NCI-H2081 (cell line): Measurements from ENCODE around the gene CTSZ.
"Not testable (repeated sequence)": the region's sequence is repeated elsewhere in the genome, so short reads cannot be mapped to it uniquely, and the experiment has no call there.

Experiments
- DNase-seq, 2 experiments: peaks; one replicate each; lab custom pipeline; 2025; lab: John Stamatoyannopoulos, UW

The CTSZ gene

DNA sequence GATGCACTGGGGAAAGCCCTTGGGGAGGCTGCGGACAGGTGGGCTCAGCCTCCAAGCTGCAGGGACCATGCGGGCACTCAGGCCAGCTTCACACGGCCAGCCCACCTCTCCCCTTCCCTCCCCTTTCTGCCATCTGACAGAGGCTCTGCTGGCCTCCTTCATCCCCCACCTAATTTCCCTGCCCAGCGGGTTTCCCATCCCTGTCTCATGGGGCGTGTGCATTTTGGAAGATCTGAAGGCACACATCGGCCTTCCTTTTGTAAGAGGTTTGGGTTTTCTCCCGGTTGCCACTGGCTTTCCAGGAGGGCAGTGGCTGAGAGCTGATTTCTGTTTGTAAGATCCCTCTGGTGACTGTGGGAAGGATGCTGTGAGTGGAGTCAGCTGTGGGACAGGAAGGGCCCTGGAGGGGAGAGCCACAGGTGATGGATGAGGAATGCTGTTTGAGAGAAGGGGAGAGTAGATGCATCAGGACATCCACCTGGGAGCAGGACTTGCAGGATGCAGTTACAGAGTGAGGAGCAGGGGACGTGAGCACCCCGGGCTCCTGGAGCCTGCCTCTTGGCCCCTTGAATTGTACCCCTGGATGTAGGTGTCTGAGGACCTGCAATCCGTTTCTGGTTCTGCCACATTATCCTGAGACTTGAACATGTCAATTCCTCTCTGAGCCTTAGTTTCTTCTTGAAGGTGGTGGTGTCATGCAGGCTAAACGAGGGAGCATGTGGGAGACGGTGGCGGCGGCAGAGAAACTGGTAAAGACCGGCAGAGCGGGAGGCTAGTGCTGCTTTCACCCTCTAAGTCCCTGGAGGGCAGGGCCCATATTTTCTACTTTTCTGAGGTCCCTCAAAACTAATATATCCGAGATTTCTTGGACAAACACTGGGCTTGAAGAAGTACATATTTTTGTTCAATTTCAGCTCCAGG, 6.2 kb upstream of the CTSZ start:
- no peak for DNase-seq

DNA sequence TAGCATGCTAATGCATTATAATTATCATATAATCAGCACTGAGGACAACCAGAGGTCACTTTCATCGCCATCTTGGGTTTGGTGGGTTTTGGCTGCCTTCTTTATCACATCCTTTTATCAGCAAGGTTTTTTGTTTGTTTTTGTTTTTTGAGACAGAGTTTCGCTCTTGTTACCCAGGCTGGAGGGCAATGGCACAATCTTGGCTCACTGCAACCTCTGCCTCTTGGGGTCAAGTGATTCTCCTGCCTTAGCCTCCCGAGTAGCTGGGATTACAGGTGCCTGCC, 4.8 kb upstream of the CTSZ start:
- DNase-seq = not testable (repeated sequence)

DNA sequence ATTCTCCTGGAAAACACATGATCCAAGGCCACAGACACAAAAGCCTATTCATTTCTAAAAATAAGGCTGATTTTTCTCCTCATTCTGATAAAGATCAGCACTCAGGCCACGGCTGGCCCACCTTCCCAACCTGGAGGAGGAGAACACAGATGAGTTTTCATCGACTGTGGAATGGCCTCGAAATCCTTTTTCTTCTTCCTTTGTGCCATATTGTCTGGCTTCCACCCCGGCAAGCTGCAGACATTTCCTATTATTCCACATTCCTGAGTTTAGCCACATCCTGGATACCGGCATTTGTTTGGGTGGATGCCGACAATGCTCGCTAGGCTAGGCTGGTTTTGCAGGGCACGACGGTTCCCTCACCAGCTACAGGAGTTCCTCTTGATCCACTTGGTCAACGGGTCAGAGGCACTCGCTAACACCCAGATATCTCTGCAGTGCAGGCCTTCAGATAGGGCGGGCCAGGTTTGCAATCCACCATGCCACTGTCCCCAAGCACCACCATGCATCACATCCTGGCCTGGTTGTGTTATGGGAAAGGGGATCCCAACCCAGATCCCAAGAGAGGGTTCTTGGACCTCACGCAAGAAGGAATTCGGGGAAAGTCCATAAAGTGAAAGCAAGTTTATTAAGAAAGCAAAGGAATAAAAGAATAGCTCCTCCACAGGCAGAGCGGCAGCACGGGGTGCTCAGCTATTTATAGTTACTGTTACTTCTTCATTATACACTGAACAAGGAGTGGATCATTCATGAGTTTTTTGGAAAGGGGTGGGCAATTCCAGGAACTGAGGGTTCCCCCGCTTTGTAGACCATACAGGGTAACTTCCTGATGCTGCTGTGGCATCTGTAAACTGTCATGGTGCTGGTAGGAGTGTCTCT, 4.2 kb upstream of the CTSZ start:
- no peak for DNase-seq

DNA sequence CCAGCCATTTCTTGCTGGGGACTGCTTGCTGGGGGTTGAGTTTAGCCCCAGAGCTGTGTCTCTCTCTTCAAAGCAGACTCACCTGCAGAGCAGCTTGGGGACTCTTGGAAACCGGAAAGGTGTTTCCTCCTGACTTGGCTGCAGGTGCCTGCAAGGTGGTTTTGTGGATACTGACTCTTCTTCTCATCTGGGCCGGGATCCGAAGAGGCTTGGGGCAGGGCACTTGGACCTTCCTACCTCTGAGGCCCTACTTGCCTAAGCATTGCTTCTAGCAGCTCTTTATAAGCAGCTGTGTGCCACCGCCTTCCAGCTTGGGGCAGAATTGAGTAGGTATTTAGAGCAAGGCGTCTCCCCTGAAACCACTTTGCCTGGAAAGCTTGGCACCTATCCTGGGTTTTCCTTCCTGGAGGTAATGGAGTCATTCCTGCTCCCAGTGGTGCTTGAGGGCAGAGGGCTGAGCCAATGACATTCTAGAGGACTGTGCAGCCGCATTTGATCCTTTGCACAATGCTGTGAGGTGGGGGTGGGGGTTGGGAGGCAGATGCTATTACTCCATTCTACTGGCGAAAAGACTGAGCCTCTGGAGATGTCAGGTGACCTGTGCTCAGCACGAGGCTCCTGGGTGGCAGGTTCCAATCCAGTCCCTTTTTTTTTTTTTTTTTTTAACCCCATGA, 3.4 kb upstream of the CTSZ start:
- no peak for DNase-seq

DNA sequence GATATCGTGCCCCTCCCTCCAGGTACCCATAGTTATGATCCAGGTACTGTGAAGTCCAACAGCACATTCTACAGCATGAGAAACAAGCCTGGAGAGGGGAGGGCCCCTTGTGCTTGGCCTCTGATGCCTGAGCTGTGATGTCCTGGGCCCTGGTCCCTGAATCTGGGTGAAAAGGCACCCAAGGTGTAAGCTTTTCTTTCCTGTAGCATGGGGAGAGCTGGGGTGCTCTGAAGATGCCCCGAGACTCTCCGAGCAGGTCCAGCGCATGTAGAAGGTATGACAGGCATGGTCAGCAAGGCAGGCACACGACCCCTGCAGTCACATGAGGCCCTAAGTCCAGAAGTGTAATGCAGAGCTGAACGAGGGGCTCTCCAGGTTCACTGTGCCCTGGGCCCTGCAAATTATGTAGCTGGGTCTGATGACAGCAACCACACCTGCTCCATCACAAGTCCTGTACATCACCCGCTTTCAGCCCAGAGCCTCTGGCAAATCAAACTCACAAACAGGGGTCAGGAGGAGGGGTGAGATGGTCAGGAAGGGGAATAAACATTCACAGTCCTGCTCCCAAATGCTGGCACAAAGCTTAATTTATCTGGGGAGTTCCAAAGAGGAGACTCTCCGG, 1.8 kb upstream of the CTSZ start:
- no peak for DNase-seq

DNA sequence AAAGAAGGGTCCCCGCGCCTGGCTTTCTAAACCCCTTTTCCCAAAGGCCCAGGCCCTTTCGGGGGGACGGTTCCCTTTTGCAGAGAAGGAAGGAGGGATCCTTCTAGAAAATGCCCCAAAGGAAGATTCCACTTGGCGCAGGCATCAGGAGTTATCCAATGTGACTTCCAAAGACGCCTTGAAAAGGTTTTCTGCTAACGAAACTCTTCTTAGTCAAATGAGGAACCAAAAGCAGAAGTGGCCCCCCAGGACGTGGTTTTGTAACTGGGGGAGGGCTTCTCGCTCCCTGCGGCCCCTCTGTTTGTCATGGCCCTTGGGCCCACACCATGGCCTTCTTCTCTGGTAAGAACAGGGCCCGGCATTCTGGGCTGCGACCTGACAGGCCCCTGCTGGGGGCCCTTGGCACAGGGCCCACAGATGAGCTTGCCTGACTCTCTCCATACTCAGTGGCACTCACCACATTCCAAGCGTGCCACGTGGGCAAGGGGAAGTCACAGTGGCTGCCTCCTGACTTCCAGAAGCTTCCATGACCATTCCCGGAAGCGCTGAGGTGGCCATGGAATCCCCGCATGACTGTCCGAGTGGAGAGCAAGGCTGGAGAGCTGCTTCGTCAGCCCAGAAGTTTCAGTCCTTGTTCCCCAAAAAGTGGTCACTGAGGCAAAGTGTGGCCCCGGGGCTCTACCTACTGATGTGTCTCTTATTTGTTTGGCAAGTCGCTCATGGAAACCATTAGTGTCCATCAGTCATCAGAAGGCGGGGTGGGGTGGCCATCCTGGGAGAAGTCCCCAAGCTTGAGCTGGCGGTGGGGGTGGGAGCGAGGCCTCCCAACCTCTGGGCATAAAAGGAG, 834 bp upstream of the CTSZ start:
- no peak for DNase-seq

DNA sequence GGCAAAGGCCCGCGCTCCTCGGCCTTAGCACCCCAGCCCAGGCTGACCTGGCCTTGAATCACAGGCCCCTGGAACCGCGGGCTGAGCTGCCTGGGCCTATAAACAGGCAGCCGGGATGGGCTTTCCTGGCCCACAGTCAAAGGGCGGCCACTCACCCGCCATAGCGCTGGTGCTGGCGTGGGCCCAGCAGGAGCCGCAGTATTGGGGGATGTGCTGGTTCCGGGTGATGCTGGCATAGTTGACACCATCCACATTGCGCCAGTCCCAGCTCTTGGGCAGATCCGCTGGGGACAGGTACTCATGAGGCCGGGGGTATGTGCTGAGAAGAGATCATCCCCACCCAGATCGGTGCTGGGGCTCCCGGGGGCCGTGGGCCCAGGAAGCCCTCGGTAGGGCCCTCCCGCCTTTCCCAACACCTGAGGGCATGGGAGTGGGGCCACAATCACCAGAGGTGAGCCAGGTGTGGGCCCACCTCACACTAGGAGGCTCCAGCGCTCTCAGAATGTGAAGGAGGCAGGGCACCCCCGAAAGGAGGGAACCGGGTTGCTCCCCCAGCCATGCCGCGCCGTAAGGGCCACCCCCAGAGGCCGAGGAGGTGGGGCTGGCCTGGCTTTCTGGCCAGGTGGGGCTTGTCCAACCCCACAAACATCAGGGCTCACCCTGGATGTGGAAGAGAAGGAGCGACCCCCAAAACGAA, 739 bp downstream of the CTSZ start:
- DNase-seq = no peak

DNA sequence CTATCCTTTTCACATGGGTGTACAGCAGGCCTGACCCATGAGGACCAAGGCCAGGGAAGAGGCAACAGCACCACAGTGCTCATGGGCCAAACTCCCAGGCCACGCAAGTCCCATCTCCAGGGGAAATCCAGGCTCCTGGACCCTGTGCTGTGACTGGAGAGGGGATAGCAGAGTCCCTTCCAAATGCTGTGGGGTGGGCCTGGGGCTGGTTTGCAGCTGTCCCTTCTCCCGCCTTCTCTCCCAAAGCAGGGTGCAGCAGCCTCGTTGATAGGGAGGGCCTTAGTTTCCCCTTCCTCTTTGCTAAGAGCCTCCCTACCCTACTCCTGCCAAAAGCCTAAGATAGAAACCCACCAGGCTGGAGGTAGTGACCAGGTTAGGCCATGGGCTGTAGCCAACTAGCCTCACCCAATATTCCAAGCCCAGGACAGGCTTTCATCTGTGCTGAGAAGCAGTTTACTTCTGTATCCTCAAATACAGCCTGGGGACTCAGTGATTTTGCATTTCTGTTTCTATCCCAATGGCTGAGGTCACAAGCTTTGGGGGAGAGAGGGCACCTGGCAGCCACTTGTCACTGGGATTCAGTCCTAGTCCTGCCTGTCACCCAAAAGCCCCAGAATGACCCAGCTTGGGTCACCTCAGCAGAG, 1.4 kb downstream of the CTSZ start:
- no peak for DNase-seq

DNA sequence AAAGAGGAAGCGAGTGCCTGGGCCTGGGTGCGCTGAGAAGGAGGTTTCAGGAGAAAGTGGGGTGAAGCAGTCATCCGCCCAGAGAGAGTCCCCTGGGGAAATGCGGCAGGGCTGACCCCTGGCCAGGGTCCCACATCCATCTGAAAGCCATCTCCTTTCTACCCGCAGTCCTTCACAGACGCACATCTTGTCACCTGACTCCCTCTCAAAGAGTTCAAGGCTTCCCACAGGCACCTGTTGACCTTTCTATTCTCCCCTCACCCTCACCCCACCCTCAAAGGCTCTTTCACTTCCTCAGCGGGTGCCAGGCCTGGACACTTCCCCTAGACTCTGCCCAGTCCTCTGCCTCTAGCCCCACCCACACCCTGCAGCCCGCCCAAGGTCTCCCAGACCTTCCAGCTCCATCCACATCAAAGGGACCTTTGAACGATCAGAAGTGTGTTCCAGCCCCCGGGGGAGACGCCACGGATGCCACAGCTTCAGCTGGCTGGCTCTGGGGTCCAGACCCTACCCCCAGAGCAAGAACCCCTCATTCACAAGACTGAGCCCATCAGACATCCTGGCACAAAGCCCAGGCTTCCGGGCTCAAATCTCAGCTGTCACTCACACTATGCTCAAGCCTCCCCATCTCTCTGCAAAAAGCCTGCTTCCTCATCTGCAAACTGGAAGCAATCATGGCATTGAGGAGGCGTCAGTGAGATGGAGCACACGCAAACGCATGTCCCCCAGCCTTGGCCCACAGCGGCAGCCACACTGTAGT, 2.1 kb downstream of the CTSZ start:
- DNase-seq = no peak

DNA sequence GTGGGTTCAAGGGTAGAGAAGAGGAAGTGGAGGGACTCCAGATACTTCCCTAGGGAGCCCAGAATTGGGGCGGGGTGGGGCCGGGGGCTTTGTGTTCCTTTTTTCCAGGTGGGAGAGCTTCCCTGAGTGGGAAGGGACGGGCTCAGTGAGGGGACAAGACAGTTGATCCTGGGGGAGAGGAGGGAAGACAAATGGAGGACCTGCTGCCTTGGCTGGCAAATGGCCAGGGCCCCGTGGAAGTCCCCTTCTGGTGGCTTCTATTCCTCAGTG, 2.6 kb downstream of the CTSZ start:
- no peak for DNase-seq

DNA sequence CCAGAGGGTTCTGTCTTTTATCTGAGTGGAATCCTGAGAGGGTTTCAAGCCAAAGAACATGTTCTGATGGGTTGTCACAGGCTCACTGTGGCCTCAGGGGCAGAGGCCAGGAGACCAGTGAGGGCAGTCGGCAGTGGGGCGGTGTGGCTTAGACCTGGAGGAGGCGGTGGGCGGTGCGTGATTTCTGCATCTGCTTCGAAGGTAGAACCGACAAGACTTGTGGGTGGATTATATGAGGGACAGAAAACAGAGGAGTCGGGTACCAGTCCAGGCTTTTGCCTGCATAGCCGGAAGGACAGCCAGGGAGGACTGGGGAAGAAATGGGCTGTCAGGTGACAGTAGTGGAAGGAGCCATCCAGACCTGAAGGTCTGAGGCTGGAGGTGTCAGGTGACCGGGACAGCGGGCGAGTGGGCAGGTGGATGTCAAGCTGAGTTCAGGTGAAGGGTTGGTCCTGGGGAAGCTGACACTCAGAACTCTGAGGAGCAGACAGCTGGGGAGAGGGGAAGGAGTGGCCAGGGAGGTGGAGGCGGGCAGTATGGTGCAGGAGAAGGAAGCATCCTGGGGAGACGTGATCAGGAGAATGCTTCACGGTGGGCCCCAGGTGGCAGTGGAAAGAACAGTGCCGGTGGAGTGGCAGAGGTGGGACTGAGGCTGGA, 3.1 kb downstream of the CTSZ start:
- no peak for DNase-seq

DNA sequence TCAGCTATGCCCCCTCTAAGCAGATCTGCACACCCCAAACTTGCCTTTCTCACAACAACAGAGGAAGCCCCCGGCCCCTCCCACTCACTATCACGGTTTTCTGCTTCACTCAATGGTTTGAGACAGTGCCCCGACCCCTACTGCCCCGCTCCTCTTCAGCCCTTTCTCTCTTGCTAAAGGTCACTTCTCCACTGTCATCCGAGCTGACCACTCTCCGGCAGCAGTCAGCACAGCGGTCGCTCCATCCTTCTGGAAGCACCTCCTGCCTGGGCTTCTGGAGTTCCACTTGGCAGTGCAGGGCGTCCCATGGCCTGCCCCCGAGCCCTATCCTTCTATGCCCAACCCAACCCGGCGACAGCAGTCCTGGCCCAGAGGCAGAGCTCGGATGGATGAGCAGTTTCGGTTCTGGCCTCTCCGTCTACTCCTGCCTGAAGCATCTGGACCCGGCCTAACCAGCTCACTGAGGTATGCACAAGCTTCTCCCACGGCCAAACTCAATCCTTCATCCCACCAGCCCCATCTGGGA, 4.1 kb downstream of the CTSZ start:
- DNase-seq = no peak

DNA sequence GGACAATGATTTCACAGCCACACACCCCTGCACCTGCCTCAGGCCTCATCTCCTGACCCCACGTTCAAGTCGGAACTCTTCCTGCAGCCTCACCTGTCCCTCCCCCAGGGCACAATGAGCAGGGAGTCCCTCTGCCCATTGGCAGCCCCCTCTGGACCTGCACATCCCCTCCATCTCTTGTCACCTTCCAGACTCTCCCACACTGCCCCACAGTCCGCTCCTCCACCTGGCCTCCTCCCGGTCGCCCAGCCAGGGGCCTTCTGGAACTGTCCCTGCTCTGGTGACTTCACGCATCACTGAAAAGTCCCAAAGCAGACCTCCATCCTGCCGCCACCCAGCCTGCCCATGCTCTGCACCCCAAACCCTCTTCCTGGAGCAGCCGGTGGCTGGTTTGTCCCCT, 4.7 kb downstream of the CTSZ start:
- DNase-seq = no peak

DNA sequence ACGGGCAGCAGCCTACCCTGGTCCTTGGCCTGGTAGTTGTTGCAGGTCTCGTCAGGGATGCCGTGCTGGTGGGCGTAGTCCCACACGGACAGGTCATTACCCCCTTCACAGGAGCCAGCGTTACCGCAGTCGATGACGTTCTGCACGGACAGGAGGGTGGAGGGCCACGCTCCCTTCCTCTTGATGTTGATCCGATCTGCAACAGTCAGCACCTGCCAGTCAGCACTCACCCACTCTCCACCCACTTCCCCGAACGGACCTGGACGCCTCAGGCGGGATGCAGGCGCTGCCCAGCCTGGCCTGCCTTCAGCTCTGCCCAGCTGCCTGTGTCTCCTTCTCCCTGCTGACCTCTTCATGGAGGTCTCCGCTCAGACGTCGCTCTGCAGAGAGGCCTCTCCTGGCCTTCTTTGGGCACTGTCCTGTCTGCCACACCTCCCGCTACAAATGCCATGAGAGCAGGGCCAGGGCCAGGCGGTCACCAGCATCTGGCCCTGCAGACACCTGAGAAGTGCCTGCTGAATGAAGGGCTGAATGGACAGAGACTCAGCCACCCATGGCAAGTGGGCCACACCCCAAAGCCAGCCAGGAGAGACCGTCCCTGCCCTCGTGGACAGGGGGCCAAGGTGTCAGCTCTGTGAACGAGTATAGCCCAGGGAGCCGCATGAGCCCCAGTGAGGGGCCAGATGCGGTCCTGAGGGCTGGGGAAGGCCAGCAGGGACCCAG, 5.4 kb downstream of the CTSZ start:
- no peak for DNase-seq

DNA sequence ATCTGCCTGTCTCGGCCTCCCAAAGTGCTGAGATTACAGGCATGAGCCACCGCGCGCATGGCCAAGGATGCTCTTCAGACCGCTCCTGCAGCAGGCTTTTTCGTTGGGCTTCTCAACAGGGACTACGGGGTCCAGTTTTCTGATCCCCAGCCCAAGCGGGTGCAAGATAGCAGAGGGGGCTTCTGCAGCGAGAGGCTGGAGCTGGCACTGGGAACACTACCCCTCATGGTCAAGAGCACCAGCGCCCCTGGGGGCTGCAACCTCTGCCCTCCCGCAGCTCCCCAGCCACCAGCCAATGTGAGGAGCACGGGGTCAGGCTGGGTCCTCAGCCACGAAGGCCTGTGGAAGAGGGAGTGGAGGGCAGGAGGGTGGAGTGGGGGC, 6.0 kb downstream of the CTSZ start:
- no peak for DNase-seq

DNA sequence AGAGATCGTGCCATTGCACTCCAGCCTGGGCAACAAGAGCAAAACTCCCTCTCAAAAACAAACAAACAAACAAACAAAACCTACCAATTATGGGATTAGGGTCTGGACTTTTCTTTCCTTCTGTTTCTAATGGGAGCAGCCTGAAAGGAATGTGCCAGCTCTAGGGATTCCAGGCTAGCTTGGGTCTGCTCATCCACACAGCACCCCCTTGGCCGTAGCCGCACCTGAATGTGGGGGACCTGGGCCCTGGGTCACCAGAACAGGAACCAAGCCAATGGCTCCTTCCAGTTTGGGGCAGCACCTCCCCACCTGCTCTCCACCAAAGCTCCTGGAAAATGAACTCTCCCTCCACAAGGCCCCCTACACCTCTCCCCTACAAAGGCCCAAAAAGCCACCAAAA, 6.7 kb downstream of the CTSZ start:
- no peak for DNase-seq

DNA sequence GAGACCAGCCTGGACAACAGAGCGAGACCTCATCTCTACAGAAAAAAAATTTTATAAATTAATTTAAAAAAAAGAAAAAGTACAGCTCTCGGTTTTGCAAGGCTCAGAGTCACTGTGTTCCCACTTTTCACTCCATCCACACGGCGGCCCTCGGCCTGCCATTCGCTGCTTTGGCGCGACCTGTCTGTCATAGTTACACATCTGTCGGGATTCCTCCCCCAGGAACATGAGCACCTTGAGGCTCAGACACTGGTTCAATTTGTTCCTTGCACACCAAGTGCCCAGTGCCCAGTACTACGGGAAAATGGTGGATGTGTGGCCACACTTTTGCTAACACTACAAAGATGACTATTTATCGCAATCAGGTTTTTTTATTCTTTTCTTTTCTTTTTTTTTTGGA, 8.4 kb downstream of the CTSZ start:
- DNase-seq = no peak

DNA sequence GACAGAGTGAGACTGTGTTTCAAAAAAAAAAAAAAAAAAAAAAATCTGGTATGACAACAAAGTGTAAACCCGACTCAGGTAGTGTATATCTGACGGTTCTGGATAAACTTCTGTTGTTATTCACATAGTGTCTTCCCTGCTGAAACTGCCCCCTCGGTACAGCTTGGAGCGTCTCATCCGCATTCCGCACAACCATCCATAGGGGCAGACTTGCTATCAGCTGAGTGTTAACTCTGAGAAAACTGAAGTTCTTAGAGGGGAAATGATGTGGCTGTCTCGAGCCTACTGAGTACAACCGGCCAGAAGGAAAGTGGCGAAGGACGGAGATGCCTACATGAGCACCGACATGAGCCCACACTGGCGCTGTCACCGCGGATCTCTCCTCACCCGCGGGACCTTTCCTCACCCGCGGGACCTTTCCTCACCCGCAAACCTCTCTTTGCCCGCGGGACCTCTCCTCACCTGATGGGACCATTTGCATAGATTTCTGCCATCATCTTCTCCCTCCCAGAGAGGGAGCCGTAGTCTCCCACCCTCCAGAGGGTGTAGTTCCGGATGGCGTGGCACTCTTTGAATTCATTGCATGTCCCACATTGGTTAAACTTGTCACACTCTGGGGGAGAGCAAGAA, 9.8 kb downstream of the CTSZ start:
- DNase-seq = no peak
